IMR-90 (cell line): ENCODE measurements around the gene ITGAX.

Experiments
- CTCF ChIP-seq: conservative IDR thresholded peaks from 2 replicates; pipeline ENCODE4 v1.5.1; 2012; ENCODE audit warnings: mild to moderate bottlenecking, low read depth, low read length, improper control_type of control experiment
- MXI1 ChIP-seq: IDR thresholded peaks from 2 replicates; pipeline ENCODE4 v1.6.1; 2012; ENCODE audit warnings: low read depth, mild to moderate bottlenecking, low read length, moderate library complexity, borderline replicate concordance
- POLR2A ChIP-seq: IDR thresholded peaks from 2 replicates; pipeline ENCODE4 v1.6.1; 2012; ENCODE audit warnings: mild to moderate bottlenecking, low read depth, low read length
- RCOR1 ChIP-seq: IDR thresholded peaks from 2 replicates; pipeline ENCODE4 v1.6.1; 2012; ENCODE audit warnings: mild to moderate bottlenecking, low read length, improper control_type of control experiment; ENCODE audit not compliant: insufficient replicate concordance
- RFX5 ChIP-seq: IDR thresholded peaks from 2 replicates; pipeline ENCODE4 v1.8.0; 2012; ENCODE audit warnings: low read depth, mild to moderate bottlenecking, low read length, moderate library complexity

- no peak for TF ChIP-seq POLR2A
- TF ChIP-seq MXI1 = no peak
- TF ChIP-seq CTCF = no peak
- no peak for TF ChIP-seq RFX5
- TF ChIP-seq RCOR1 = no peak
Observed at GRCh38 chr16:31357324-31358109, 2.5 kb downstream of the ITGAX start.
